GM12865 (cell line): ENCODE measurements around the gene RCAN2.

Source experiments
- DNase-seq: peaks from one replicate; pipeline ENCODE4 v3.0.0; 2010; ENCODE audit warnings: low read depth
- H3K4me3 ChIP-seq: 2 replicates; pipeline ENCODE4 v1.5.1; 2011; ENCODE audit warnings: mild to moderate bottlenecking, low read depth, low read length, control low read depth
- CTCF ChIP-seq: IDR thresholded peaks from 2 replicates; pipeline ENCODE4 v1.5.1; 2011; ENCODE audit warnings: low read length, control low read depth, low read depth, inconsistent platforms; ENCODE audit not compliant: insufficient read depth; ENCODE audit errors: missing control alignments

RCAN2 gene

DNA sequence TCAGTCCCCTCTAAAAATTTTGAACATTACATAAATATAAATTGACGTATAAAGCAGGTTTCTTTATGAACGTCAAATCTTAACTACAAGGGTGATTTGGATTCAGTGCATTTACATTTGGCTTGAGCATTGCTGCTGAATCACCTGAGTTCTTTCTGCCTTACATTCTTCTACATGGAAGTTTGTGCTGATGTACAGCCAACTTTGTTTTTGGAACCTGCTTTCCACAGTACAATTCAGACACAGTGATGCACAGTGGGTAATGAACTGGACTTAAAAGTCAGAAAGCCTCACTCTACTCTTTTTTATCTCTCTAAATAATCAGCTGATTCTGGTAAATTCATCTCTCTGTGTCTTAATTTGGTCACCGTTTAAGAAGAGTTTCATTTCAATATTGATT is 47.6 kb downstream of the RCAN2 start:
- no peak for TF ChIP-seq CTCF
- DNase-seq, result no peak
- no peak overlapping the region for H3K4me3 ChIP-seq

GRCh38 chr6:46440641-46441040 is 50.6 kb downstream of the RCAN2 start:
- TF ChIP-seq CTCF, result no peak
- no peak overlapping the region for H3K4me3 ChIP-seq
- no peak for DNase-seq

DNA sequence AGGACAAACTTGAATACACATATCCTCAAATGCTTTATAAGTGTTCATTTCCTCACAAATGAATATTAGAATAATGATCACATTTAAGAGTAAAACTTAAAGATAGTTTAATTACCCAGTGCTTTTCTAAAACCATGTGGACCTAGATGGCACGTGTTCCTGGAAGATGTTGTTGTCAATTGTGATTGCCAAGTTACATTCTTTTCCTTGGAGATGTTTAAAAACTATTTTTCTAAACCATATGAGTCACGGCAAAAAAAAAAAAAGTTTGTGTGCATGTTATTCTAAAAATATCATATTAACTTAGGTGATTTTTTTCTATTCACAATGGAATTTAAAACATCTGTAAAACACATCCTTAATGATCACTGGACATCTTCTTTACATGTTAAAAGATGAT is 51.1 kb downstream of the RCAN2 start:
- no peak for TF ChIP-seq CTCF
- H3K4me3 ChIP-seq, result no peak overlapping the region
- no peak for DNase-seq

GRCh38 chr6:46438245-46438644 is 53.0 kb downstream of the RCAN2 start:
- no peak for TF ChIP-seq CTCF
- no peak overlapping the region for H3K4me3 ChIP-seq
- no peak for DNase-seq

DNA sequence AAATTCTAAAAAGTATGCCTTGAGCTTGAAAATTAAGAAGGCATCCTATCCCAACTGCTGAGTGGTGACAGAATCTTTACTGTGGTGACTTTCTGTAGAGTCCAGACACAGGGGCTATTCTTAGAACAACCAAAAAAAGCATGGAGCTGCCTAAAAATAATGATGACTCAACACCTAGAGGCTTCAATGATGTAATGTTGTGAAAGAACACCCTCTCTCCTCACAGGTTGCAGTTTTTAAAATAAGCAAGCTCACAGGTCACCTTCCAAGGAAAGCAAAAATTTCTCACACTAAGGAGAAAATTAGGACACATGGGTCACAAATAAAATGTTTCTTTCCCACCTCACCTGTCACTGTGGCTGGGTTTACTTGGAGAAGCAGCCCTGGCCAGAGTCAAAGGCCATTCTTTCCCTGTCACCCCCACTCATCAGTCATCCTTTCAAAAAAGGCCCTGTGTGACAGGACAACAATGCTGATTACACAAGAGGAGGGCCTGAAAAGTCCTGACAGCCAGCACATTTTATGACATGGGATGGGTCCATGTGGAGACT is 53.5 kb downstream of the RCAN2 start:
- no peak for TF ChIP-seq CTCF
- no peak overlapping the region for H3K4me3 ChIP-seq
- no peak for DNase-seq

- no peak overlapping the region for H3K4me3 ChIP-seq
- TF ChIP-seq CTCF, result no peak
- no peak for DNase-seq
These were observed 68.6 kb downstream of the RCAN2 start for GRCh38 chr6:46422619-46423018.

- H3K4me3 ChIP-seq, result no peak overlapping the region
- TF ChIP-seq CTCF, result no peak
- DNase-seq, result no peak
These were observed 69.3 kb downstream of the RCAN2 start for GRCh38 chr6:46421939-46422338.
